Body of pancreas (tissue), 4 donors: ENCODE data around the gene SIN3B.

Experiments used
- CTCF ChIP-seq, 7 experiments: fragments of 450-650 bp in 4 of 7; fragments of 200-600 bp in 3 of 7; sonication (generic) in 3 of 7; IDR thresholded peaks; one replicate each; pipeline ENCODE4 v1.5.1; 2016 to 2019; ENCODE audit warnings: antibody characterized with exemption in 7 of 7
- POLR2A ChIP-seq, 3 donors: fragments of 450-650 bp; IDR thresholded peaks; one replicate each; pipeline ENCODE4 v1.6.1; 2016; ENCODE audit warnings: antibody characterized with exemption in 3 of 3, mild to moderate bottlenecking in 2 of 3

- no peak for TF ChIP-seq CTCF (IDR thresholded peaks at IDR 0.05)
- no peak for TF ChIP-seq POLR2A (IDR thresholded peaks at IDR 0.05)
Measured at GRCh38 chr19:16904599-16904998, 75.4 kb downstream of the SIN3B start.
